ENCODE data around the gene ADH7.
A peak's percentile ranks its signal among the peaks of the same experiment; 100 is the strongest.

The ADH7 gene

DNA sequence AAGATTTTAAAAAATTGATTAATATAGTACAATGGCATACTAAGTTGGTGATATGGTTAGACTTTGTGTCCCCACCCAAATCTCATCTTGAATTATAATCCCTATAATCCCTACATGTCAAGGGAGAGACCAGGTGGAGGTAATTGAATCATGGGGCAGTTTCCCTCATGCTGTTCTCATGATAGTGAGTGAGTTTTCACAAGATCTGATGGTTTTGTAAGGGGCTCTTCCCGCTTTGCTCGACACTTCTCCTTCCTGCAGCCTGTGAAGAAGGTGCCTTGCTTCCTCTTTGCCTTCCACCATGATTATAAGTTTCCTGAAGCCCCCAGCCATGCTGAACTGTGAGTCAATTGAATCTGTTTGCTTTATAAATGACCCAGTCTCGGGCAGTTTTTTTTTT, 20.2 kb downstream of the ADH7 start:
- DNase-seq: peak; percentile 2

DNA sequence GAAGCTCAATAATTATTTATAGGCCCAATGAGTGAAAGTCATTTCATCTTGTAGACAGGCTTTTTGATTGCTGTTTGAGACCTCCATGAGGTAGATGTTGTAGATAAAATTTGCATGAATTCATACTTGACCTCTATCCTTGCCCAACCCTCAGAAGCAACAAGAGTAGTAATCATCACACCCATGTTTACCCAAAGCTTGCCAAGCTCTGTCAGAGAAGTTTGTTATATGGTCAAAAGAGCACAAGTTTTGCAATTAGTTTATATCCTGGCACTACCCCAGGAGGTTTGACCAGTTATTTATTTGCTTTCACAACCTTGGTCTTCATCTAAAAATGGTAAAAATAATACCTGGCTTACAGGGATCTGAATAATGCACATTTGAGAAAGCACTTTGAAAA, 20.7 kb downstream of the ADH7 start:
- DNase-seq: no peak

DNA sequence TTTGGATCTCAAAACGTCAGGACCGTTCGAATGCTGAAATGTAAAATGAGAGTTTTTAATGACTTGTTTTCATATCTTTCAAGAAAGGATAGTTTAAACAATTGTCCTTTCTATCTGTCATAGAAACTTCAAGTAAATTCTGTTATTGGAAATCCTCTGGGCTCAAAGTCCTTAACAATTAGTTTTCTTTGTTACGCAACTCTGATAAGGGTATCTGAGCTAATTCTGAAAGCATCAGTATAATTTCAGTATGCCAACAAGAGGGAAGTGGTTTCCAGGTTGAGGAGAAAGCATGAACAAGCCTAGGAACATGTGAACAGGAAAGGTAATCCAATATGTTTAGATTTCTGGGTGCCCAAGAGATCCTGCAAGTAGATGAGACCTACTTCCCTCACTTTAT, 22.0 kb downstream of the ADH7 start:
- DNase-seq: no peak

DNA sequence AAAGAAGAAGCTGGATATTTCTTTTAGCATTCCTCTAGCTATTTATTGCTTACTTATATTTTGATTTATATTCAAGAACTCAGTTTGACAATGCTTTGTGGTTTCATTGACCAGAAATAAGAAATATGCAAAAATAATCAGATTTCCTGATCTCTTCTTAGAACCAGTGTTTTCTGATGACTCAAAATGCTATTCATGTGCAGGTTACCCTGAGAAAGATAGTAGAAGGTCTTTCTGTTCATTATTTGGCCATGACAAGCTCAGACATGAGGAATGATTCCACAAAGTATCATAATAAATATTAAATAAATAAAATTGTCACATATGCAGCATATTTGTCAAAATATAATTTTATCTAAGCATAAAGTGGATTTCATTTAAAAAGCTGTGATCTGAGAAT, 24.1 kb downstream of the ADH7 start:
- no peak for DNase-seq

DNA sequence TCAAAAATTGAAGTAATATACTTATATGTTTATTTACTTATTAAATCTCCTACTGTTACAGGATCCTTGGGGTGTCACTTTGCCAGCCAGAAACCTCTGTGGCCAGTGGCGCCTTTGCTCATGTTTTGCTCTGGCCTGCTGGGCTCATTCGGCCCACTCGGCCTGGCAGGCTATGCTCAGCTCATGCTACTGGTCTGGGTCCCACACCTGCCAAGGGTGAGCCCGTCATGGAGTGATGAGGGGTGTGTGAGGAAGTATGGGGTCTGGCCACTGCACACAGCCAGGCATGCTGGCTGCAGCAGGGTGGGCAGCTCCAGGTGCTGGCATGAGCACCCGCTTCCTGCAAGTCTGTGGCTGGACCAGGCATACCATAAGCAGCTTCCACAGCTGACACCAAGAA, 25.1 kb downstream of the ADH7 start:
- DNase-seq: no peak

DNA sequence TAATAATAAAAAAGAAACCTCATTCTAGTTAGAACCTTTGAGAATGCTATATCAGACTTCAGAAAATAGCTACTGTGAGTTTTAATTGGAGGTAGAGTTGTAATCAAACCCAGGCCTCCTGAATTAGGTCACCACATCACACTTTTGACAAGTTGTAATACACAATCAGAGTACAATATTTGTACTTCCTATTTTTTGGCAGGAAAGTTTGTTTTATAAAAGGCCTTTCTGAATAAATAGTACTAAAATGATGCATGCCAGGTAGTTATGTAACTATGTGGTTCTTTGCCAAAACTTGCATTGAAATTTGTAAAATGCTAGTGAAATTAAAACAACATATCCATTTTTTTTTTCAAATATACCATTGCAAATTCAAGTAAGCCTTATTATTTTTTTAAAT, 26.8 kb downstream of the ADH7 start:
- DNase-seq: no peak

DNA sequence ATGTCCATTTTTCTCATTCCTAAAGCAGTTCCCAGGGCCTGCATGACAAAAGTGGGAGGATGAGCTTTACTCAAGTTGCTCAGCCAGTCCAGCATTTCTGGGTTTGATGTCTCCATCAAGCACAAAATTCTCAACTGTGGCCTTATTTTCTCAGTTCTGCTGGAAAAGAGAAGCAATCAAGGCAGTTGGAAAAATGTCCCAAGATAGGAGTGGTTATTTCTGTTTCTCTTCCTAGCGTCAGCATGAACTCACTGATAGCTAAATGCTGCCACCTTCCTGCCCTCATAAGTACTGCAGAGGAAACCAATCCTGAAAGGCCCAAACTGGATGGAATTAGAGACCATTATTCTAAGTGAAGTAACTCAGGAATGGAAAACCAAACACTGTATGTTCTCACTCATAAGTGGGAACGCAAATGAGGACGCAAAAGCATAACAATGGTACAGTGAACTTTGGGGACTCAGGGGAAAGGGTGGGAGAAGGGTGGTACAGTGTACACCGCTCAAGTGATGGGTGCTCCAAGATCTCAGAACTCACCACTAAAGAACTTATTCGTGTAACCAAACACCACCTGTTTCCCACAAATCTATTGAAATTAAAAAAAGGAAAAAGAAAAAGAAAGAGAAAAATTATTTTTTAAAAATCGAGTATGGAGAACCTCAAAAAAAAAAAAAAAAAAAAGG, 29.6 kb downstream of the ADH7 start:
- DNase-seq: peak; percentile 76

DNA sequence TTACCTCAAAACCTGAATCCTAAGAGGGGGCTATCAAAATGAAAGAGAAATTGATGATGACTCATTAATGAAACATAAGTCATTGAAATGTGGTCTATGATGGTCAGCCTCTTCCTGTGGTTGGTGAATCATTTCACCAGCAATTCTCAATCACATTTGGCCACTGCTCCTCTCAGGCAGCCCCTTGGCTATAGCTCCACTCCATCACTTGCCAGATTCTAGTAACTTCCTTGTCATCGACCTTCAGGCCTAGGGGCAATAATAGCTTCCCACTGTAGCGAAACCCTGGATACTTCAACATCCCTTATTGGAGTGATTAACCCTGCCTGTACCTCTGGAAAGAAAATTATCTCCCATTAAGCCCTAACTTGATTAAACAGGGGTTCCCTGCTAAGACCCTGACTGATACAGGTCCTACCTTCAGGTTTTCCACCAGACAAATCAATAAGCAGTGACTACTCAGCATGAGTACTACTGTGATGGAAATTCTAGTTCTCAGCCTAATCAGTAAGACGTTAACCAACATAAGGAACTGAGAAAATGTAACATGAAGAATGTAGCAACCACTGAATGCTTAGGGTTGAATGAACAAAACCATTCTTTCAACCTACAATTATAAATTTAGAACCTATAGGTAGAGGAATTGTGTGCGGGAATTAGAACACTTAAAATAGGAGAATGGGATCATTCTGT, 30.4 kb downstream of the ADH7 start:
- no peak for DNase-seq

DNA sequence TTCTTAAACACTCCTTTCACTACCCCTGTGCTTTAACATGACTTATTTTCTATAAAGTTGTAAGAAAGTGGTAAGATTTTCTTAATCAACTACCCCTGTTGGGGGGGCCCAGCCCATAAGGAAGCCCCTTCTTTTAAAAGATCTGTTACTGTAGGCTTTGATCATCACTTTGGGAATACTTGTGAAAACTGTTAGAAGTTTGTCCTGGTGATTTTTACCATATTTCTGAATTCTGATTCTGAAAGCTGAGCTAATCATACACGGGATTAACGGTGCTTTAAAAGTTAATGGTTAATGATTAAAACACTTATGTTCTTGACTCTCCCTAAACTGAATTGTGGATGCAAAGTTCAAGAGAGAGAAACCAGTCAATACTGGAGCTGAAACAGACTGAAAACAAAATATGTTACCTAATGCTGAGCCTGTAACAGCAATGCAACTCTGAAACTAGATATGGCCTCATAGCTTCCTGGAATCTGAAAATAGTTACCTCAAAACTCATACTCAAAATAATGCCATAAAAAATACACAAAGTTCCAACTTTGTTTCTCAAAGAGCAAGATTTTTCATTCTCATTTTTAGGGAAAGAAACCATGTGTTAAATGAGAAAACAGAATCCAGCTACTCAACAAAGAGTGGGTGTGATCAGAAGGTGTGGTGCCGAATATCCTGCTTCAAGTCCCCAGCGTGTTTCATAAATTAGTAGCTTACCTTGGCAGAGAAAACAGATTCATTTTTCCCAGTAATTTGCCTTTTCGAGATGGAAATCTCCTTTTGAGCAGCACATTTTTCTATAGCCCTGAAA, 31.6 kb downstream of the ADH7 start:
- no peak for DNase-seq

DNA sequence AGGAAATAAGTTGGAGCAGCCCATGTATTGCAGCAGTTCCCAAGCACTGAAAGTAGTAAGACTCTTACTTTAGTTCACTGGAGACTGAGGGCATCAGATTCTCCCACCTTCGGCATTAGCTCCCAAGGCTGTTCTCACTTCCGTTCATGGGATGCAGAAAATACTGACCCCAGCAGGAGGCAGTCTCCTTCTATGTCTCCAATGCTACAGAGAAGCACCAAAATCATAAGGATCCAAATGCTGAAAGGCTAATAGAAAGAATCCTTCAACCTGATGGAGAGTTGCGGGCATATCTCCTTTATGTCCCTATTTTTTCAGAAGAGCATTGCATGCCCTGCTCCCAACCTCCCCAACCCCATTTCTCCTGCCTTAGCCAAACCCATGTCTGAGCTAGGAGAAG, 32.4 kb downstream of the ADH7 start:
- DNase-seq: no peak

DNA sequence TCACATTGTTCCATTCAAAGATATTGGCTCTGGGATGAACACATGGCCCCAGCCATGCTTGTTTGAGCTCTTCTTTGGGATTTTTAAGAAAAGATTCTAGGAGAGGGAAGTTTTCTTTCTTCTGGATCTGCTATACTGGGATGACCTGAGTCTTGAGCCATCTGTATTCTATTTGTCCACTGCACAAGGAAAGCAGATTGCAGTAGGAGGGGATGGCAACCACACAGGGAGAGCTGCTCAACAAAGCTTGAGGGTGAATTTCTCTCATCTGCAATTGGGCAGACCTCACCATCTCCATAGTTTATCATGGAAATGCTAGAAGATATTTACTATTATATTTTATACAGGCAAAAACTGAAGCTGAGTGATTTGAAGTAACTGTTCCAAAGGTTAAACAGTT, 34.3 kb downstream of the ADH7 start:
- DNase-seq: no peak

DNA sequence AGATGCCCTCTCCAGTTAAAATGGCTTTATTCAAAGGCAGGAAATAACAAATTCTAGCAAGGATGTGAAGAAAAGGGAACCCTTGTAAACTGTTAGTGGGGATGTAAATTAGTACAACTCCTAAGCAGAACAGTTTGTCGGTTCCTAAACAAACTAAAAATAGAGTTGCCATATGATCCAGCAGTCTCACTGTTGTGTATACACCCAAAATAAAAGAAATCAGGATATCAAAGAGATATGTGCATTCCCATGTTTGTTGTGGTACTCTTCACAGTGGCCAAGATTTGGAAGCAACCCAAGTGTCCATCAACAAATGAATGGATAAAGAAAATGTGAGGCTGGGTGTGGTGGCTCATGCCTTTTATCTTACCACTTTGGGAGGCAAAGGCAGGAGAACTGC, 36.1 kb downstream of the ADH7 start:
- DNase-seq: no peak

DNA sequence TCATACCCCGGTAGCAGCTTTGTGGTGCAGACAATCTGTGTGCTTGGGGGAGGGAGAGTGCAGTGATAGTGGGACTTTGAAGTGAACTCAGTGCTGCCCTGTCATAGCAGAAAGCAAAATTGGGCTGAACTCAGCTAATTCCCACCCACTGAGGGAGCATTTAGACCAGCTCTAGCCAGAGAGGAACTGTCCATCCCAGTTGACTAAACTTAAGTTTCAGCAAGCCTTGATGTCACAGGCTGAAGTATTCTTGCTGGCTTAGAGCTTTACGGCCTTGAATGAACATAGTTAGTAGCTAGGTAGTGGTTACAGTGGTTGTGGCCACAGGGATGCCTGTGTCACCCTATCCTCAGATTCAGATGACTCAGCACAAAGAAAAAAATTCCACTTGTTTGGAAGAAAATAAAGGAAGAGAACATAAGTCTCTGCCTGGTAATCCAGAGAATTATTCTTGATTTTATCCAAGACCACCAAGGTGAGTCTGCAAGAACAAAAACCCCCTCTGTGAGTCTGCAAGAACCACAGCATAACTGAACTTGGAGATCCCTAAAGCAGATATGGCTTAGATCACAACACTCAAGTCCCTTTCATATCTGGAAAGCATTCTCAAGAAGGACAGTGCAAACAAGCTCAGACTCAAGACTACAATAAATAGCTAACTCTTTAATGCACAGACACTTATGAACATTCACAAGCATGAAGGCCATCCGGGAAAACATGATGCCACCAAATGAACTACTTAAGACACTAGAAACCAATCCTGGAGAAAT, 39.4 kb downstream of the ADH7 start:
- DNase-seq: no peak

DNA sequence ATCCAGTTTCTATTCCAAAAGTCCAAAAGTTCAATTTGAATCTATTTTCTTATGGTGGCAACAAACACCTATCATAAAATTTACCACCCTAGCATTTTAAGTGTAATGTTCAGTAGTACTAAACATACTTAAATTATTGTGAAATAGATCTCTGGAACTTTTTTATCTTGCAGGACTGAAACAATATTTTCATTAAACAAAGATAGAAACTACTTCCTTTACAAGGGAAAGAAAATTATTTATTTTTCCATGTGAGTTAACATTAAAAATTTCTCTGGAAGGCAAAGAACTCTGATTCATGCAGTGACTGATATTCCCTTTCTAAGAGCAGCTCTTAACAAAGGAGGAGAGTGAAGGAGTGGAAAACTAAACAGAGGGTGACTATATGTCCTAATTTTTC, 40.2 kb downstream of the ADH7 start:
- no peak for DNase-seq

DNA sequence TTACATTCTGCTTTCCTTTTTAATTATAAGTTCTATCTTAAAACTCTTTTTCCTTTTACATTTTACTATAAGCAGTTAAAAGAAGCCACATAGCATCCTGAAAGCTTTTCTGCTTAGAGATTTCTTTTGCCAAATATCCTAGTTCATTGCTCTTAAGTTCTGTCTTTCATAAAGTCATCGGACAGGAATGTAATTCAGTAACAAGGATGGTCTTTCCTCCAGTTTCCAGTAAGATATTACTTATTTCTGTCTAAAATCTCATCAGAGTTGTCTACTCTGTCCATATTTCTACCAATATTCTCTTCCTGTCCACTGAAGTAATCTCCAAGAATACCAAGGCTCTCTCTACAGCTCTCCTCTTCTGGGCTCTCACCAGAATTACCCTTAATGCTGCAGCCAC, 45.1 kb downstream of the ADH7 start:
- DNase-seq: no peak

DNA sequence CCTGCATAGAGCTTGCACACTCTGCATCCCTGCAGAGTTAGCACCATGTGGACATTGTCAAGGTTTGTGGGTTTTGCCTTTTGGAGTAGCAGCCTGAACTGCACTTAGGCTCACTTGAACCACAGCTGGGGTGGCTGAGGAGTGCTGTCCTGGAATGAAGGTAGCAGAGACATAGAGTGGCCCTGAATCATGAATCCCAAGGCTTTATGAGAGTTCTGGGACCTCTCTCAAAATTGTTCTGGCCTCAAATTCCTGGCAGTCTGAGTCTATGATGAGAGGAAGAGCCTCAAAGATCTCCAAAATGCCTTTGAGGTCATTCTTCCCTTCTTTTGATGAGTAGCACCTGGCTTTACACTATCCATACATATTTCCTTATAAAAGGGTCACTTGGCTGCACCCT, 45.5 kb downstream of the ADH7 start:
- DNase-seq: no peak

DNA sequence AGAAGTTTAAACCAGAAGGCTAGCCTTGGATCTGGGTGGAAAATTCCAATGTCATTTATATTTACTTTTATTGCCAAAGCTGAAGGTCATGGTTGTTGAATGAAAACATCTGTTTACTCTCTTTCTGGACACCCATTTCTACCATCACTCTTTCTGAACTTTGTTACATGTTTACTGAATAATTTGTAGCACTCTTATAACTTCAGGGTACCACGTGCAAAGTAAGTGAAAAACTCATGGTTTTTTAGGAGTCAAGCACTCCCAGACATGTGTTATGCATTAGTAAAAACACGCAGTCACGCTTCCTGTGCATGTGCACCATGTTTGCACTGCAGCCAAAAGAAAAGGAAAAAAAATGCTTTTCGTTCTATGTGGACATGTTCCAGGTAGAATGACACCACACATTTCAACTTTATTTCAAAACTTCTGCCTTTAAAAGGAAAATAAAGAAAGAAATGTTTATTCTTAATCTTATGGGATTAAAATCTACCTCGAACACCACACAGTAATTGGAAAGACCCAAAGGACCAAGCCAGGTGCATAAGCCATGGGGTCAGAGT, 51.2 kb downstream of the ADH7 start:
- DNase-seq: no peak

DNA sequence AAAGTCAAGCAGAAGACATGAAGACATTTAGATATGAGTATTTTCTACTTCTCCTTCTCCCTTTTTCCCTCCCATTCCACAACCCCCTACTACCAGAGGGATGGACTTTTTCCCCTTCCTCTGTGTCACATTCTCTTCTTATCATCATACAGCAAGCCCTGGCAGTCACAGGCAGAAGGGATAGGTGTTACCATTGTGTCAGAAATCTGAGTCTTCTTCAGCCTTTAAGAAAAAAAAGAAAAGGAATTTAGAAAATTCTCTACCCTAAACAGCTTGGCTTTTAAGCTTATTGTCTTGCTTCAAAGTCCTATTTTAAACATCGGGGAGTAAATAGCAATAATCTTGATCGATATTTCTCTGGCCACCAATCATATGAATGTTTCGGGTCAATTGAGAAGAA, 51.7 kb downstream of the ADH7 start:
- no peak for DNase-seq

DNA sequence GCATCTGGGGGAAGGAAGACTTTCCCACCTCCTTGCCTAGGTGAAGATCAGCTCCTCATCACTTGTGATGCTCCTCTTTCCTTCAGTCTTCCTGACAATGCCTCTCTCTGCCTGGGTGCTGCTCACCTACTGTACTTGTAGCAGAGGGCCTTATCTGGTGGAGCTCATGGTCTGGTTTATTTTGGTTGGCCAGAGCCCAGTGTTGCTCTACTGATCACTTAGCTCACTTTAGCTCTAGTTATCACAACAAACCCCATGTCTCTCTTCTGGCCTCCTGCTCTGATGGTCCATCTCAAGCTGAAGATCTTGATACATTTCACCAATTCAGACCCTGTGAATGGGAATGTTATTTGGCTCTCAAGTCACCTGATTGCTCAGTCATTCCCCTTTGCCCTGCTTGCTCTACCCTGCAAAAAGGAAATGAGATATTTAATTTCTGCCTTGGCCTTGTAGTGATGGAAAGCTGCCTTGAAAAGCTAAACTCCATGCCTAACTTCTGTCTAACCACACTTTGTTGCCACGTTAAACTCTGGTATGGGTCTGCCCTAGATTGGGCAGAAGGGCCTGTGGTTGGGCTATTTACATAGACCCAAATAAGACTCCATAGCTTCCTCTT, 52.3 kb downstream of the ADH7 start:
- DNase-seq: no peak

DNA sequence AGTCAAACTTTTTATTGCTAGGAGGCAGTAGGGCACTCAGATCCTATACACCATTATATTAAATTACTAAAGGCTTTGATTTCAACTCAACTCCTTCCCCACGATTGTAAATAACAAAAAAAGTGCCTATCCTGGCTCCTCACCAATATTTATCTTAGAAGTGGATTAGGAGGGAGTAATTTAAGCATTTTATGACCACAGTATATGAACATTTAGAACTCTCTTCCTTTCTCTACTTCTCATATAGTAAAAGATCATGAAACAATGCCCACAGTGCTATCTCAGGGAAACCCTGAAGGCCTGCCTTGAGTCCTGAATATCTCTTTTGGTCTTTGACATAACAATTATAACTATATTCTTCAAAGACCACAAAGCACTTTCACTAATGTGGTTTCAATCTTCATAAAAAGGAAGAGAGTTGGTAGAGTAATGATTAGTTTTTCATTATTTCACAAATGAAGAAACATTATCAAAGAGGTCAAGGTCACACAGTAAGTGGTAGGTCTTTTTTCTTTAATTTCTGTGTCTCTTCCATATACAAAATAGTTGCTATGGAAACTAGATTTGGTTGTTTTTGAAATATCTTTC, 53.5 kb downstream of the ADH7 start:
- no peak for DNase-seq

DNA sequence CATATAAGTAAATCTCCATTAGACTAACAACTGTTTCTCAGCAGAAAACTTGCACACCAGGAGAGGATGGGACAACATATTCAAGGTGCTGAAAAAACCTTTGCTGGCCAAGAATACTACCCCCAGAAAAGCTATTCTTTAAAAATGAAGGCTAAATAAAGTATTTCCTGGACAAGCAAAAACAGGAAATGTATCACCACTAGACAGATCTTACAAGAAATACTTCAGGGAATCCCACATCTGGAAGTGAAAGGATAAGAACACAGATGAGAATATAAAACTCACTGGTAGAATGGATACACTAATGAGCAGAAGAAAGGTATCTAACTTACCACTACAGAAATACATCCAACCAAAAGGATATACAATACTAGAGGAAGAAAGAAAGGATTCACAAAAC, 55.6 kb downstream of the ADH7 start:
- no peak for DNase-seq

DNA sequence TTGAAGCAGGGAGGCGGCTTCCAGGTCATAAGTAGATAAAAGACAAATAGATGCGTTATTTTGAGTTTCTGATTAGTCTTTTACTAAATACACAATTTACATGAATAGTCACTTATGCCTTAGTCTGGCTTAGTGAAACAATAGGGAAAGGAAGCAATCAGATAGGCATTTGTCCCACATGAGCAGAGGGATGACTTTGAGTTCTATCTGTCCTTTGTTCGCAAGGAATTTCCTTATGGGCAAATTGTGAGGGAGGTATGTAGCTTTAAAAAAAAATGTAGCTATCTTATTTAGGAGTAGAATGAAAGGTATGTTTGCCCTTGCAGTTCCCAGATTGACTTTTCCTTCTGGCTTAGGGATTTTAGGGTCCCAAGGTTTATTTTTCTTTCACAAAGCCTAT, 56.3 kb downstream of the ADH7 start:
- no peak for DNase-seq
